Inferior parietal cortex (tissue), 1 donor: ENCODE data around the gene PFKFB2.

Experiments used
- DNase-seq: peaks from one replicate; pipeline ENCODE4 v3.0.0-alpha.2; 2016; ENCODE audit errors: extremely low spot score

PFKFB2 gene

DNA sequence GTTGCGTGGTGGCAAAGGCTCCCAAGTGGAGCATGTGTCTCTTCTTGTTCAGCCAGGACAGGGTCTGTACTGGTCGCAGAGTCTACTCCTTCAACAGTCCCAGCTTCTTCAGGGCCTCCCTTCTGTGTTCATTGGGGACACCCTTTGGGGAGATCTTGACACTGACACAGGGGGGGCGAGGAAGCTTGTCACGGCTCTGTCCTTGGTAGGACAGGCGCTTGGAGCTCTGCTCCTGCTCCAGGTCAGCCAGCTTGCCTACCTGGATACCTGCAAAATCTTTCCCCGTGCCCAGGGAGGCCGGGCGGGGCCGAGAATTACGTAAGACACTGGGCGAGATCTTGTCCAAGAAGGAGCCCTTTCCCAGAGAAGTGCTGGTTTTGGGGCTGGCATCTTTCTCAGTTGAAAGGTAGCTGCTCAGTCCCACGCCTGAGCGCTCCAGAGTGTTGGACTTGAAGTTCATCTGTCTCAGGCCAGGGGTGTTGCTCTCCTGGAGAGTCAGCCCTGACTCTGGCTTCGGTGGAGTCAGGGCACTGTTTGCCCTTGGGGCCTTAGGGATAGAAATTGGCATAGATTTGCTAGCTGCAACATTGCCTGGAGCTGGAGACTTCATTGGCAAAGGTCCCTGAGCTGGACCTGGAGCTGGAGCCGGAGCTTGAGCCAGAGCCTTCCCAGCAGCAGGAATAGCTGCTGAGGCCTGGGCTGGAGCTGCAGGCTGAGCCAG lies 31.0 kb upstream of the PFKFB2 start:
- no peak for DNase-seq

DNA sequence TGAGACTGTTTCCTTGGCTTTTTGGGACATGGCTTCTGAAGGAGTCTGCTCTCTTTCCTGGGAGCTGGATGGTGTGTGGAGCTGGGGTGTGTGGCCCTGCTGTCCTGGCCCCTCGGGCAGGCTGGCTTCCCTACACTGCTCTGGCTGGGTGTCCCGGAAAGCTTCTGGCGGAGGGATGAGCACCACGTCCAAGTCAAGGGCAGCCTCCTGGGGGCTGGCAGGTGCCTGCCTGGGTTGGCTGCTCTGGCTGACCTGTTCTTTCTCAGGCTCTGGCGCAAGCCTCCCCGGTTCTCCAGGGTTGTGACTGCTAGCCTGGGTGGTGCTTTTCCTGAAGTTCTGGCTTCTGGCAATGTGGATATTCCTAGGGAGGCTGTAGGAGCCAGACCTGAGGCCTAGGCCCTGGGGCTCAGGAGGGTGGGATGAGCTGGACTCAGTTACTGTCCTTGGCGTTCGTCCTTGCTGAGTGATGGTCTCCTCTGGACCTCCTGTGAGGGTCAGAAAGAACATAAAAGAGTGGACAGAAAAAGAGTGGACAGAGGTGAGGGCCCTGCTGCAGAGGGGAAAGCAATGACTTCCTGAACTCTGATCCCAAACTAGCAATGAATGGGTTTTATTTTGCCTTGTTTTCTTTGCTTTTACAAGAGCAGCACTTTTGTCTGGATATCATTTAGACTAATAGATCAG lies 29.9 kb upstream of the PFKFB2 start:
- DNase-seq: no peak

DNA sequence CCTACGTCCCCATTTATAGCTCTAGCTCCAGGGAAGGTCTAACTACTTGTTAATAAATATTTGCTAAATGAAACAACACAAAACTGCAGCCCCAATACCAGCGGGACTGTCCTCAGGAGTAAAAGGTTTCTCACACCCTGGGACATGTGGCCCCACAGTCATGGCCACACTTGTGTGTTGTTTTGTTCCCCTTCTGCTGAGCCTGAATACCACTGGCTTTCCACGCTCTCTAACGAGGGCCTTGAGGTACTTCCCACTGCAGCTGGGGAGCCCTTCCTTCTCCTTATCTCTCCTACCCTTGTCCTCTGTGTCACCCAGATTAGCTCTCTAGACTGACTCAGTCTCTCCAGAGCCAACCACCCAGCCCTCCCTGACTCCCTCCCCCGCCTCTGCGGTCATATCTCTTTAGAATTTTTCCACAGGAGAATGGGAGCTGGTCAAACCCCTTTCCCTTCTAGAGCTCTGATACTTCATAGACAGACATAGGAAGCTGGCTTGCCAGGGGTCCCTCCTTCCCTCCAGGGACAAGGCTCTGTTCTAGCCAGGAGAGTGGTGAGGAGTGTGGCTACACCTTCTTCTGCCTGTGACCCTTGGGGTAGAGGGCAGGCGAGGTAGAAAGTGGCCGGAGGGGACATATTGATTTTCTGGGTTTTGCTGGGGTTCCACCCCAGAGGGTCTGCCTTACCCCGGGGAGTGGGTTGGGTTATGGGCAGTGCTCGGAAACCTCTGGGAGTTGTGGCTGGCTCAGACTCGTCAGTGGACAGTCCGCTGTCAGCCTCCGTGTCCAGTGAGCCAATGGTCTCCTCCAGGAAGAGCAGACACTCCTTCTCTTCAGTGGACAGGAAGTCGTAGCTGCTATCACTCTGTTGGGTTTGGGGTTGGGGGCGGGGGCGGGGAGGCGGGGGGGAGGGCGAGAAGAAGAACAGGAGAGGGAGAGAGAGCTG lies 28.6 kb upstream of the PFKFB2 start:
- peak; percentile 63 for DNase-seq

DNA sequence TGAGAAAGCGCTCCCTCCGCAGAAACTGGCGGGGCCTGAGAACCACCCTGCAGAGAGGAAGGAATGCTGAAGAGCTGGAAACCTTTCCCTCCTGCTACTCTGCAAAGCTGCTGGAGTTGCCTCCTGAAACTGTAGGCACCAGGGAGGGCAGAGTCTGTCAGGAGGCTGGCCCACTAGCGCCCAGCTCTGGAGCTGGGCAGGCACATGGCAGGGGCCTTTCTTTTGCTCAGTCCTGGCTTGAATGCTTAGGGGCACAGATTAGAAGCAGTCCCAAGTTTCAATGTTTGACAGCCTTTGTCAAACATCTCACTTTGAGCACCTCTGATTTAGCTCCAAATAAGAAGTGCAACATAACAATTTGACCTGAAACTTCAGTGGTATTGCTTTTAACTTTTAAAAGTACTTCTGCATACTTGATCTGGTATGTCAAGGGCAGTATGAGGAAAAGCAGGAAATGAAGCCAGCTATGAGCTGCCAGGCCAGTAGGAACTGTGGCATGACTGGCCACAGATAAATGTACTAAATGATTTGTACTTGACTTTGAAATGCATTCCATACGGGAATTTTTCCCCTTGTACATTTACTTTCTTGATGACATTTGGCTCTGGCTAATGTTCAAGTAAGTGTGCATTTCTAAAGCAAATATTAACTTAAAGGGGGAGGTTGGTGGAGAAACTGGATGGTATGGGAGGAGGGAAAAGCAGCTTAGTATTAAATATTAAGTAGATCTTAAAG lies 27.8 kb upstream of the PFKFB2 start:
- DNase-seq: no peak

DNA sequence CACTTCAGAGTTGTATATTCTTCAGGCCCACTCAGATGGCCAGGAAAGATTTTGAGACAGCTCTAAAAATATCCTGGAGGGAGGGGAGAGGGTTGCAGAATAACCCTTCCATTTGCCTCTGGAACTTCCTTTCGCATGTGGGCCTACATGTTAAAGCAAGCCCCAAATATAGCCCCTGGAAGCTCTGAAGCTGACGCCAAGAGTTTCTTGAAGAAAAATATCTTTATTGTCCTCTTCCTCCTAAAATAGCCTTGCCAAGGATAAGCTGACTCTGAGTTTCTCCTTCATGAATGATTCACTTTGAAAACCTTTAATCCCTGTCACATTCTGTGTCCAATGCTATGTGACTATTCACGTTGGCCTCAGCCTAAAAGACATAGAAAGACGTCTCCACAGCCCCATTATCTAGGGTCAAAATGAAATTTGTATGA lies 27.0 kb upstream of the PFKFB2 start:
- no peak for DNase-seq

DNA sequence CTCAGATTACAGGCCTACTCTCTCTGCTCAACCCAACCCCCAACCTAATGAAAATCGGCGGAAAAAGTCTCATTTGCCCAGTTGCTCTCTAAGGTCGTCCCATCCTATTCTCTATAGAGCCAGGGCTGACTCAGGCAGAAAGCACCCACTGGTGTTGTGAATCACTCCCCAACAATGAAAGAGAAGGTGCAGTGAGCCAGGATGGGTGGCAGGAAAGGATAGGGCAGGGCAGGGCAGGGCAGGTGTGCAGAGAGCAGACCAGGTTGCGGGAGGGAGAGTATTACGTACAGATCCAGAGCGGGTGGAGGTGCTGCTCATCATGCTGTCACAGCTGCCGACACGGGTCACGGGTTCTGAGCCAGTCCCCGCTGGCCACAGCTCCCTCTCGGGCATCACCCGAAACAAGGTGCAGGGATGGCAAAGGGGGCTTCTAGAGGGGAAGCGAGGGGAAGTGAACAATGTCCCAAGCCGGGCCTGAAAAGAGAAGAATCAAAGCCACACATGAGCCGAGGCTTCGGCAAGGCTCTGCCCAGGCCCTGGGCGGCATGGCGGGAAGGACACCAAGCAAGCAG lies 25.8 kb upstream of the PFKFB2 start:
- DNase-seq: no peak

DNA sequence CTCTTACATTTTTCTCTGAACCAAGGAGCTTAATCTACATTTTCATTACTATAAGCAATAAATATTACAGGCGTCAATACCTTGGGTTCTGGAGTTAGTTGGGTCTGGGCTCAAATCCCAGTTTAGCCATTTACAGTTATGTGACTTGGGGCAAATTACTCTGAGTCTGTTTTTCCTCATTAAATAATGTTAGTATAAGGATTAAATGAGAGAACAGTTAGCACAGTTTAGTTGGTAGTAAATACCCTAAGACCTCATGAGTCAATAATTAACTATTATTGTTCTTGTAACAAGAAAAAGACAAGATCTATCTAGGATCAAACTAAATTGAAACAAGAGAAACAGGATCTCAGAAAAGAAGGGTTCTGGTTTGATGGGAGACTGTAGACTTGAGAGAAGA lies 25.2 kb upstream of the PFKFB2 start:
- DNase-seq: no peak

DNA sequence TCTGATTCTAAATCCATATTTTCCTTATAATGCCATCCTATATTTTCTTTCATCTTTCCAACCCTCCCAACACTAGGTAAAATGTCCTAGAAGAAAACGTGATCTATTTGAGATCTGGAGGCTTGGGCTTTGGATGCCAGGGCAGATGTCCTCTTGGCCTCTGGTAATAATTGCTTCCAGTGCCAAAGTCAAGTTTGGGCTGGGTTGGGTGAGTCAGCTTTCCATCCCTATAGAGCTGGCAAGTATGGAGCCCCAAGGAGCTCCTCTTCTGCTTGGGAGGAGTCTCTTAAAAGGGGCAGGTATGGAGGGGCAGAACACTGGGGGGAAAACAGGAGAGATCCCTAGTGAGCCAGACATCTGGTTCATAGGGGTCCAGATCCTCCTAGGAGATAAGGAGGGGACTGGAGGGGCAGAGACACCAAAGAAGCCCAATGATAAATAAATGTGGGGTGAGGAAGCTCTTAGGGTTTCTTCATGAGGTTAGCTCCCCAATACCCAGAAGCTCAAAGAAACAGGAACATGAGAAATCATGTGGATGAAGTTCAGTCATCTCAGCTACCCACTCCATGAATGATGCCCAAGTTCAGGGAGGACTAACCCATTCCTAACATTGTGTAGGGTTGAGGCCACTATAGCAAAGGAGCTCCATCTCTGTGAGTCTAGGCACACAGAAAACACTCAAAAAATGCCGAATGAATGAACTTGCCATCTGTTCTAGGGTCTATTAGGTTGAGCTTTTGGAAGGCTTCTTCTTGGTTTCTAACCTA lies 24.0 kb upstream of the PFKFB2 start:
- no peak for DNase-seq

DNA sequence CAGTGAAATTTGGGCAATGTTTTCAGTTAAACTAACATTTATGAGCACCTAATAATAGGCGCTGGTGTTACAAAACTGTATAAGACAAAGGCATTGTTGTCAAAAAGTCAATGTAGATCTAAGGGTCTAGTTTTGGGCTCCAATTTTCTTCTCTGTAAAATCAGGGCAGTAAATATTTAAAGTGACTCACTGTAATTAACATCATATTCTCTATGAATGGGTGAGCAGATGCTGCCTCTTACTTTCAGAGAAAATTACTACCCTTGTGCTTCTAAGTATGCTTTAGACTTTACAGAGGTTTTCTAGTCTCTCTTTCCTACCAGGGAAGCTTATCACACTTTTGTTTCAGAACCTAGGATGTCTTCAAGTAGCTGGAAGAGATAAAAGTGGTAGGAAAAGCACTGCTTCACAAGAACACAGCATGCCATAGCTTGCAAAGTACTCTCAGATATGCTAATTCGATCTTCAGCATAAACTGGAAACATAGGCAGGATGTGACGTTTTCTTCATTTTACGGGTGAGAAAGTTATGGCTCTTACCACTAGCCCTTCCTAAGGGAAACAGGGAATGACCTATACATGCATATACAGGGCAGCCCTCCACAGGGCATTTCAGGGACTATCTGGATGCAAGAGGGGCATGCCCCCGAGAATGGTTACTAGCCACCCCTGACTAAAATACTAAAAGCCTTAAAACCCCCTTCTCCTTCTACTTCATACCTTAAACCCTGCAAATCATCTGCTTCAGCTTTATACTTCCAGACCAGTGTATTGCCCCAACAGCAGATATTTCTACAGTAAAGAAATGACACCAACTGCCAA lies 23.2 kb upstream of the PFKFB2 start:
- no peak for DNase-seq

DNA sequence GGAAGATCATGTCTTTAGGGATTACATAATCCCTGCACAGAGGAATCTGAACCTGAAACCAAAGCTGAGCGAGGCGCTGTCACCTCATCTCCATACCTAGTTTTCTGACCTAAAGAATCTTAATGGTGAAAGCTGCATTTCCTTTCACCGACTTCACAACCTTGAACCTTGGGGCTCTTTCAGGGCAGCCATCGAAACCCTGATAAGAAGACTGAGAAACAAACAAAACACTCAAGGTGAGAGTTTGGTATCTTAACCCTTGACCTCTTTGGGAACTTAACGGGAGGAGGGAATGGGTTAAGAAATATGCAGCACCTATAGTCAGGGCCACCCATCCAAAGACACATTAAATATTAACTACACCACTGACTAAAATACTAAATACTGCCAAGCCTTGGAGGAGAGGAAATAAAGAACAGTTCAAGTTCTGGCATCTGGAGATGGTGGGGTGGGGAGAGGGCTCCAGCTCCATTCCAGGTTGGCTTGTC lies 22.5 kb upstream of the PFKFB2 start:
- DNase-seq: no peak

DNA sequence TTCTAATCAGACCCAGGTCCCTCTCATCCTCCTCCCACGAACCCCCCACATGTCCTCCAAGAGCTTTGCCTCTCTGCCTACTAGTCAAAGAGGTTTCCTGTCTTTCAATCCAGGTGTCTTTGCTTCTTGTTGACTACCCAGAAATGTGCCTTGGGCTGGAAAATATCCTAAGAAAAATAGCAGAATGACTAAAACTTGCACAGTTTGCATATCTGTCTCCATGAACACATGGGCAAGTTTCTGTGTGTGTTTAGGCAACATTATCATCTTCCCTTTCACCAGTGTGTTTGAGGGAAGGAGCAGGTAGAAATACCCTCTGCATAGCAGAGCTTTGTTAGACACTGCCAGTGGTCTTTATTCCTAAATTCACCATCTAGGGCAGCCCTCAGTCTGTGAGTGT lies 22.1 kb upstream of the PFKFB2 start:
- DNase-seq: no peak

DNA sequence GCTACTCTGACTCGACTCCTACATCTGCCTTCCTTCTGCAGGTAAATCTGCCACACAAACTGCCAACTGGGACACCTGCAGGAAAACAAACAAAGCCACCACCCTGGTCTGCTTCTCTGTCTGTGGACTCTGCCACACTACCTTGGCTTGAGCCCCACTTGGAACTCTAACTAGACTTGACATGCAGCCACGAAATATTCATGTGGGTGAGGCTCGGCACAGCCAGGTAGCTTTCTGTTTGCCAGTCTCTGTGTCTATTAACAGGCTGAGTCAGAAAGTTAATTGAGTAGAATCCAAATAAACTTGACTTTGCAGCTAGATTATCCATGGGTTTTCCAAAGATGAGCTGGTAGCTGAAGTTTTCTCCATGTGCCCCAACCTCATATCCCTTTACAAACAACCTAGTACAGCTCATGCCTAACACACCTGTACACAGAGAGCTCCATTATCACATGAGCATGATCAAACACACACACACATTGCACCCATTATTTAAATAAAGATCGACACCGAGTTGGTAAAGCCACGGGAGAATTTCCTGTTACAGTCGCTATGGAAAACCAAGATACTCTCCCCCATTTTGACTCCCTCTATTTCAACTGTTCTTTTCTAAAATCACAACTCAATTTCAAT lies 21.3 kb upstream of the PFKFB2 start:
- no peak for DNase-seq

DNA sequence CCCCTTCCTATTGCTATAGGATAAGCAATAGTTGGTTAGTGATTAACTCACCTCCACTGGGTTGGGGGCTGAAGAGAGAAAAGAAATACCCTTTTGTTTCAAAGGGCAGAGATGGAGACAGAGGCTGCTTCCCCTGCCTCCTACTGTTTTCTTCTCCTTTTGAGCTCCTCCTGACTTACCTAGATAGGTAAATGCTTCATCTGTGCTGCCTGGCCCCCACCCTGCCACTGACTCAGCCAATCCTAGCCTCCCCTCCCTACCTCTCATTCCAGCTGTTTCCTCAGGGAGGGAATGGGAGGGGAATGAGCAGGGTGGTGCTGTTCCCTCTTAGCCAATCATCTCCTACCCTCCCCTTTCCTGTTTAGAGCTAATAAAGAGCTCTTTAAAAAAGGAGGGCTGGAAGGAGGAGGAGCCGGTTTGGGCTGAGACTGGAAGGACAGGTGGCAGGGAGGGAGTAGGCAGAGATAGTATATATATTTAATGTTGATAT lies 20.5 kb upstream of the PFKFB2 start, which contains the start of gene C1orf116:
Gene C1orf116 (minus strand): TSS at position 229 of the 490 bp plus-strand sequence. CDS start 5,158 bp downstream, outside the sequence.
- DNase-seq: no peak

DNA sequence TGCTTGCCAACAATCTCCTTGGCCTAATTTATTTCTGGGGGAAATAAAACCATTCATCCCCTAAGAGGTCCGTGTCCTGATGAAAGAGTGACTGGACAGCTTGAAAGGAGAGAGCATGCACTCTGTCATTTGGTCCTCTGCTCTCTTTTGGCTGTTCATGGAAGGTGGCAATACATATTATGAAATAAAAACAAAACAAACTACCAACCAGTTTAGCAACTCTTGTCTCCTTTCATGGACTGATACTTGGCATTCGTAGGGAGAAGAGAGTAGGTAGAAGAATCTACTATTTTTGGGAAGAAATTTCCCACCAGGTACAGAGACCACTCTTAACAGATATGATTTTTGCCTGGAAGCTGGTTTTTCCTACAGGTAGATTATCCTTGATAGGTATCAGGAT lies 19.8 kb upstream of the PFKFB2 start:
- no peak for DNase-seq

DNA sequence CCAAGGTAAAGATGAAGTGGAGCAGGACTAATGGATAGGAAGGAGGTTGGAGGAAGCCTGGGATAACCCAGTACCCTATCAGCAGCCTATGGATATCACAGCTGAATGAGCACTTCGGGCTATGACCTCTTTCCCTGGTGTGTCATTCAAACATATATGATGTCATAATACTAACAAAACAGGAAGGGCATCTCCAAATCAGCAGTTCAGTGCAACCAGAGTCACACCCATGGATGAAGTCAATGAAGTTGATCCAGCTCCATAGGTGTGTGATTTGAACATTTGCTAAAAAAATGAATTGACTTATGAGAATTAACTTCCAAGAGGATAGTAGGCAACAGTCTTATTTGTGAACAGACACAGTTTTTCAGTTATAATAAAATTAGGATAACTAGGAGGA lies 18.9 kb upstream of the PFKFB2 start:
- no peak for DNase-seq

DNA sequence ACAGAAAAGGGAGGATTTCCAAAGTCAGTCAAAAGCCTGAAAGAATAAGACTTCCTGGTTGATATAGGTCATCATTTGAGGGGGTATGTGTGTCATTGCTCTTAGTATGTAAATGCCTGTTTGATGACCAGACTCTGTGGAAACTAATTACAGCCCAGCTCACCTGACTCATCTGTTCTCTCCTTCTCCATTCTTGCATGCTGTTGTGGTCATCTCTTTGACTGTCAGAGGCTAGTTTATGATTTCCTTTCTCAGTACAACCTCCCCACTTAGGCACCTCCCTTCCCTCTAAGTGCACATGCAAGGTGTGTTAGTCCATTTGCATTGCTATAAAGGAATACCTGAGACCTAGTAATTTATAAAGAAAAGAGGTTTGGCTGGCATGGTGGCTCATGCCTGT lies 18.1 kb upstream of the PFKFB2 start:
- DNase-seq: no peak

DNA sequence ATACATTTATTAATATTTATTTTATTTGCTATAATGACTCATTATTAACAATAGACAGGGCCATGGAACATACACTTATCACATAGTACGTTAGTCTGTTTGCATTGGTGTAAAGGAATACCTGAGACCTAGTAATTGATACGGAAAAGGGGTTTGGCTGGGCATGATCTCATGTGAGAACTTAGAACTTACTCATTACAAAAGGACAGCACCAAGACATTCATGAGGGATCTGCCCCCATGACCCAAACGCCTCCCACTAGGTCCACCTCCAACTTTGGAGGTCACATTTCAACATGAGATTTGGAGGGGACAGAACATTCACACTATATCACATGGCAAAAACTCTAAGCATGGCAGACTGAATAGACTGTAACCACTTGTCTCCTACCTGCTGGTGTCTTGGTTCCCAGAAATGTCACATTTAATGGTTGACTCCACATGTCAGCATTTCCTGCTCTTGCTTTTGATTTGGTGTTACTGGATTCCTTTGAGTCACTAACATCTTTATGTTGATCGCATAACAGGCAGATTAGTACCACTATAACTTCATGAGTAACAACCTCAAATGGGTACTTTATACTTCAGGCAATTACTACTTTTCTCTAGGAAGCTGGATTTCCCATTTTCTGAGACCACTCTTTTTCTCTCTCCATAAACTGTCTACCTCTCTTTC lies 17.1 kb upstream of the PFKFB2 start:
- no peak for DNase-seq

DNA sequence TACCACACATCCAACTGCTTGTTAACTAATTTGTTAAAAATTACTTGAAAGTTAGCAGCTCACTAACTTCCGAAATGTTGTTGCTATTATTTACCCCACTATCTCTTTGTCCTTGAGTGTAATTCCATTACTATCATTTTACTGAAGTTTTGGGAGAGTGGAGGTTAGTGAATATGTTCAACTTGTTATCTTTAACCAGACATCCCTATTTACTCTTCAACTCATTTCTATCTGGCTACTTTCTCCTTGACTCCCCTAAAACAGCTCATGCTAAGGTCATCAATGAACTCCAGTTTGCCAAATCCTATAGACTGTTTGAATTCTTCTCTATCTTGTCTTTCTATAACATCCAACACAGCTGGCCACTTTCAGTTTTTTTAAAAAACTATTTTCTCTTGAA lies 16.2 kb upstream of the PFKFB2 start:
- DNase-seq: no peak
